GM12891 (cell line): Measurements from ENCODE around the gene CBX6.

Experiments used
- PAX5 ChIP-seq: IDR thresholded peaks from 2 replicates; pipeline ENCODE4 v1.6.1; 2011; ENCODE audit warnings: low read length, moderate library complexity, mild to moderate bottlenecking; ENCODE audit not compliant: insufficient read depth, severe bottlenecking
- POLR2A ChIP-seq: IDR thresholded peaks from 2 replicates; pipeline ENCODE4 v1.6.1; 2011; ENCODE audit warnings: low read depth, low read length, control low read depth
- POLR2AphosphoS5 ChIP-seq: IDR thresholded peaks from 2 replicates; pipeline ENCODE4 v1.6.1; 2011; ENCODE audit warnings: low read depth, low read length, control low read depth
- POU2F2 ChIP-seq: IDR thresholded peaks from 2 replicates; pipeline ENCODE4 v1.6.1; 2011; ENCODE audit warnings: low read depth, mild to moderate bottlenecking, control low read depth, low read length, moderate library complexity
- SPI1 ChIP-seq: IDR thresholded peaks from 2 replicates; pipeline ENCODE4 v1.6.1; 2011; ENCODE audit warnings: low read depth, low read length, control low read depth
- TAF1 ChIP-seq: IDR thresholded peaks from 2 replicates; pipeline ENCODE4 v1.6.1; 2011; ENCODE audit warnings: low read depth, low read length, control low read depth

GRCh38 chr22:38826801-38827200 lies 45.2 kb downstream of the CBX6 start:
- TF ChIP-seq POLR2A = no peak
- no peak for TF ChIP-seq POLR2AphosphoS5
- no peak for TF ChIP-seq TAF1
- TF ChIP-seq SPI1 = no peak
- no peak for TF ChIP-seq PAX5
- no peak for TF ChIP-seq POU2F2
